22Rv1 (cell line): ENCODE measurements around the gene KNDC1.

Experiments
- H3K27ac ChIP-seq: fragments of 450-650 bp; 2 replicates; pipeline ENCODE4 v1.5.1; 2017
- CTCF ChIP-seq: fragments of 450-650 bp; IDR thresholded peaks from 2 replicates; pipeline ENCODE4 v1.5.1; 2017; ENCODE audit warnings: mild to moderate bottlenecking
- ZFX ChIP-seq: fragments of 450-650 bp; IDR thresholded peaks from 2 replicates; pipeline ENCODE4 v1.6.1; 2017; ENCODE audit warnings: antibody characterized with exemption, borderline replicate concordance

Gene KNDC1

GRCh38 chr10:133161486-133162109 lies 1.6 kb downstream of the KNDC1 start:
- no peak for TF ChIP-seq CTCF
- no peak for TF ChIP-seq ZFX
- no peak overlapping the region for H3K27ac ChIP-seq

- TF ChIP-seq CTCF (no peak), ZFX (no peak)
- no peak overlapping the region for H3K27ac ChIP-seq
These were observed 2.3 kb downstream of the KNDC1 start for GRCh38 chr10:133162178-133162909.

- H3K27ac ChIP-seq = no peak overlapping the region
- TF ChIP-seq CTCF (no peak), ZFX (no peak)
These were observed 3.2 kb downstream of the KNDC1 start for GRCh38 chr10:133162910-133163856.

GRCh38 chr10:133163889-133164815 lies 4.1 kb downstream of the KNDC1 start:
- no peak for TF ChIP-seq ZFX
- no peak for TF ChIP-seq CTCF

GRCh38 chr10:133164816-133165555 lies 5.0 kb downstream of the KNDC1 start:
- H3K27ac ChIP-seq = no peak overlapping the region
- TF ChIP-seq ZFX (no peak), CTCF (no peak)

More at GRCh38 chr10:133163889-133164815, 4.1 kb downstream of the KNDC1 start:
- no peak overlapping the region for H3K27ac ChIP-seq
